ENCODE results near the gene SPI1. TPM values are rescaled to one million over a fixed set of nuclear protein-coding genes. Genes with fewer than 3 reads are reported as not detected.

The SPI1 gene
- total RNA-seq, 3 donors from 2014 or later (not counting 1 experiment from before 2014, with no cell fraction given), result 15.0 to 65.4 (median 55.4) TPM

DNA sequence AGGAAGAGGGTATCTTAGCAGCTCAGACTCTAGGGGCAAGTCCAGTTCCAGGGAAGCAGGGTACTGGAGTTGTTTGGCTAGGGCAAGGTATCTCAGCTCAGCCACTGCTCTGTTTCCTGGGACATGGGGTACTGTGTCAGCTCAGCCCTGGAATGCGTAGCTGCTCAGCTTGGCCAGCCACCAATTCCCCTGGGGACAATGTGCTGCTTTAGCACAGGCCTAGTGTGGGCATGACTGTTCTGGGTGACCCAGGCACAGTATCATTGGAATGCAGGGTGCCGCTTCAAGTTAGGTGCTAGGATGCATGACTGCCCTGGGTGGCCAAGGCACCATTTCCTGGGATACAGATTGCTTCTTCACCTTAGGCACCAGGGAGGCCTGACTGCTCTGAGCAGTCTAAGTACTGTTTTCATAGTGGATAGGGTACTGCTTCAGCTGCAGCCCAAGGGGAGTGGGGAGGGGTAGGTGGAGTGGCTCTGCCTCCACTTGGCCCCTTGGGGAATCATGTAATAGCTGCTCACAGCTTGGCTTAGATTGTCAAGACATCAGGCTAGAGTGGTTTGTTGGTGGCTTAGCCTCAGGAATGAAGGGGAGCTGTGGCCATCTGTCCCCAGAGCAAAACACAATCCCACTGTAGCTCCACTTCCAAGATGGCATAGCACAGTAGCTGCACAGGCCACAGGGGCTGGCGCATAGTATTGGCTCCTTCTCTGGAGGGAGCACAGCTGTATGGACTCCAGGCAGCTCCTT, 72.4 kb downstream of the SPI1 start:
- TF ChIP-seq, protein P1, sequence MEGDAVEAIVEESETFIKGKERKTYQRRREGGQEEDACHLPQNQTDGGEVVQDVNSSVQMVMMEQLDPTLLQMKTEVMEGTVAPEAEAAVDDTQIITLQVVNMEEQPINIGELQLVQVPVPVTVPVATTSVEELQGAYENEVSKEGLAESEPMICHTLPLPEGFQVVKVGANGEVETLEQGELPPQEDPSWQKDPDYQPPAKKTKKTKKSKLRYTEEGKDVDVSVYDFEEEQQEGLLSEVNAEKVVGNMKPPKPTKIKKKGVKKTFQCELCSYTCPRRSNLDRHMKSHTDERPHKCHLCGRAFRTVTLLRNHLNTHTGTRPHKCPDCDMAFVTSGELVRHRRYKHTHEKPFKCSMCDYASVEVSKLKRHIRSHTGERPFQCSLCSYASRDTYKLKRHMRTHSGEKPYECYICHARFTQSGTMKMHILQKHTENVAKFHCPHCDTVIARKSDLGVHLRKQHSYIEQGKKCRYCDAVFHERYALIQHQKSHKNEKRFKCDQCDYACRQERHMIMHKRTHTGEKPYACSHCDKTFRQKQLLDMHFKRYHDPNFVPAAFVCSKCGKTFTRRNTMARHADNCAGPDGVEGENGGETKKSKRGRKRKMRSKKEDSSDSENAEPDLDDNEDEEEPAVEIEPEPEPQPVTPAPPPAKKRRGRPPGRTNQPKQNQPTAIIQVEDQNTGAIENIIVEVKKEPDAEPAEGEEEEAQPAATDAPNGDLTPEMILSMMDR (IDR thresholded peaks at IDR 0.05), result no peak
- peaks cover 0 to 14% of the 10 kb centered on the region in 2 donors for H3K4me1 Mint-ChIP-seq
- ATAC-seq (no peak), DNase-seq (no peak)
- WGBS (ENCODE audit: insufficient coverage), result 97% methylated on average over 3 of the region's 3 CpGs
- no peaks in the 10 kb centered on the region for H3K27me3 Mint-ChIP-seq (ENCODE audit: low read depth in 2 of 2)
- no peaks in the 10 kb centered on the region for H3K27me3 ChIP-seq (ENCODE audit: control insufficient read depth, insufficient read depth, low read length)
- H3K36me3 Mint-ChIP-seq, result peaks cover 46% of the 10 kb centered on the region
- no peak overlapping the region for H3K4me3 Mint-ChIP-seq
- peaks cover 83% of the 10 kb centered on the region for H3K36me3 ChIP-seq (ENCODE audit: control insufficient read depth, insufficient read depth, low read length)
- H3K9me3 Mint-ChIP-seq, result peaks cover 5 to 6% of the 10 kb centered on the region in 2 donors
- no peak overlapping the region for H3K4me3 ChIP-seq (ENCODE audit: low read length)
- H3K9me3 ChIP-seq (ENCODE audit: control insufficient read depth, insufficient read depth, low read length), result no peaks in the 10 kb centered on the region
- H3K27ac ChIP-seq (ENCODE audit: low read length), result no peak overlapping the region
- no peaks in the 10 kb centered on the region for H3K4me1 ChIP-seq (ENCODE audit: control insufficient read depth, insufficient read depth, low read length)
- H3K27ac Mint-ChIP-seq, result no peak overlapping the region
- intact Hi-C loops (cut with micrococcal nuclease), result no loop called here

Other genes with a start within 250 kb of the SPI1 start
- gene ARFGAP2, start 201.7 kb downstream of the SPI1 start, total RNA-seq, result 100 to 1,000 TPM; 199 to 236 (median 228) TPM
- 1 to 10 TPM in 1 of 3 donors, not detected in 2; 1.3 TPM for gene PACSIN3, start 192.1 kb downstream of the SPI1 start, total RNA-seq
- 10 to 100 TPM; 66.0 to 75.4 (median 67.8) TPM for gene DDB2, start 163.6 kb downstream of the SPI1 start, total RNA-seq
- gene ACP2, start 129.7 kb downstream of the SPI1 start, total RNA-seq, result 10 to 100 TPM; 15.5 to 21.9 (median 16.8) TPM
- 10 to 100 TPM; 11.3 to 26.0 (median 13.5) TPM for gene NR1H3, start 120.6 kb downstream of the SPI1 start, total RNA-seq
- 100 to 1,000 TPM; 333 to 383 (median 335) TPM for gene MADD, start 108.4 kb downstream of the SPI1 start, total RNA-seq
- gene MYBPC3, start 25.8 kb downstream of the SPI1 start, total RNA-seq, result under 1 TPM in 2 of 3 donors, not detected in 1; 0.45 to 0.53 TPM
- gene SLC39A13, start 30.0 kb upstream of the SPI1 start, total RNA-seq, result 10 to 100 TPM; 29.1 to 34.7 (median 32.6) TPM
- 10 to 100 TPM; 74.0 to 85.9 (median 77.7) TPM for gene PSMC3, start 47.9 kb upstream of the SPI1 start, total RNA-seq
- gene RAPSN, start 70.6 kb upstream of the SPI1 start, total RNA-seq, result 1 to 10 TPM; 1.6 to 2.2 (median 1.7) TPM
- gene CELF1, start 174.6 kb upstream of the SPI1 start, total RNA-seq, result 100 to 1,000 TPM; 128 to 168 (median 162) TPM
- 10 to 100 TPM; 19.4 to 28.6 (median 20.4) TPM for gene PTPMT1, start 187.1 kb upstream of the SPI1 start, total RNA-seq
- 10 to 100 TPM; 17.7 to 24.1 (median 20.9) TPM for gene KBTBD4, start 200.4 kb upstream of the SPI1 start, total RNA-seq
- gene NDUFS3, start 200.5 kb upstream of the SPI1 start, total RNA-seq, result 100 to 1,000 TPM; 114 to 138 (median 115) TPM
- gene FAM180B, start 208.1 kb upstream of the SPI1 start, total RNA-seq, result under 1 TPM in 1 of 3 donors, not detected in 2; 0.25 TPM
- gene C1QTNF4, start 215.9 kb upstream of the SPI1 start, total RNA-seq, result 1 to 10 TPM in 2 of 3 donors, under 1 TPM in 1; 0.78 to 2.0 (median 1.3) TPM

All from natural killer cell (primary cell).